ENCODE measurements around the gene ATG13. TPM values are rescaled to one million over a fixed set of nuclear protein-coding genes. Genes with fewer than 3 reads are reported as not detected.
A peak's percentile ranks its signal among the peaks of the same experiment; 100 is the strongest.

The ATG13 gene
- total RNA-seq, 2 experiments from 2014 or later = 64.1 to 70.0 TPM

- Mint-ChIP-seq H3K9me3 (no peaks in the 10 kb centered on the region), H3K27ac (peak overlapping the region; percentile 48), H3K4me1 (peaks cover 2% of the 10 kb centered on the region), H3K36me3 (peaks cover 12% of the 10 kb centered on the region), H3K27me3 (no peaks in the 10 kb centered on the region), H3K4me3 (no peak overlapping the region)
- POLR2A ChIA-PET = interaction anchor here (0.5 to 1.3 kb wide), 2 partner anchors 9 to 155 kb away, joined by 3 to 5 read pairs; no protein-coding TSS in a partner anchor
- DNase-seq (no peak), ATAC-seq (ENCODE audit: low read depth) (no peak)
These were observed 69.8 kb downstream of the ATG13 start for GRCh38 chr11:46686886-46687795.

GRCh38 chr11:46690702-46691101, 73.3 kb downstream of the ATG13 start:
- H3K4me3 Mint-ChIP-seq = no peak overlapping the region
- DNase-seq = no peak
- no peak overlapping the region for H3K27ac Mint-ChIP-seq
- no peaks in the 10 kb centered on the region for H3K27me3 Mint-ChIP-seq
- POLR2A ChIA-PET = interaction anchor here (1.4 kb wide), 1 partner anchor 10 kb away, joined by 4 read pairs; the partner anchor contains the start of genes ARHGAP1 and ZNF408
- H3K9me3 Mint-ChIP-seq = no peaks in the 10 kb centered on the region
- no peak for ATAC-seq (ENCODE audit: low read depth)
- H3K4me1 Mint-ChIP-seq = peaks cover 5% of the 10 kb centered on the region
- H3K36me3 Mint-ChIP-seq = peaks cover 15% of the 10 kb centered on the region

- Mint-ChIP-seq H3K4me3 (no peak overlapping the region), H3K4me1 (peaks cover 5% of the 10 kb centered on the region), H3K9me3 (no peaks in the 10 kb centered on the region), H3K27me3 (no peaks in the 10 kb centered on the region), H3K27ac (no peak overlapping the region), H3K36me3 (peaks cover 13% of the 10 kb centered on the region)
- ATAC-seq (ENCODE audit: low read depth) (no peak), DNase-seq (no peak)
- POLR2A ChIA-PET = interaction anchor here (0.8 kb wide), 1 partner anchor 22 kb away, joined by 3 read pairs; no protein-coding TSS in a partner anchor
These were observed 75.1 kb downstream of the ATG13 start for GRCh38 chr11:46692450-46692849.

GRCh38 chr11:46693597-46694012, 76.3 kb downstream of the ATG13 start:
- H3K4me1 Mint-ChIP-seq = peaks cover 14% of the 10 kb centered on the region
- H3K4me3 Mint-ChIP-seq = no peak overlapping the region
- no peak overlapping the region for H3K27ac Mint-ChIP-seq
- POLR2A ChIA-PET = no interaction called here
- no peak for DNase-seq
- ATAC-seq (ENCODE audit: low read depth) = no peak
- H3K27me3 Mint-ChIP-seq = no peaks in the 10 kb centered on the region
- peaks cover 11% of the 10 kb centered on the region for H3K36me3 Mint-ChIP-seq
- H3K9me3 Mint-ChIP-seq = no peaks in the 10 kb centered on the region

GRCh38 chr11:46694072-46694471, 76.7 kb downstream of the ATG13 start:
- Mint-ChIP-seq H3K4me3 (no peak overlapping the region), H3K4me1 (peaks cover 18% of the 10 kb centered on the region), H3K9me3 (no peaks in the 10 kb centered on the region), H3K36me3 (peaks cover 13% of the 10 kb centered on the region), H3K27ac (peak overlapping the region; percentile 43), H3K27me3 (no peaks in the 10 kb centered on the region)
- POLR2A ChIA-PET = no interaction called here
- ATAC-seq (ENCODE audit: low read depth) (no peak), DNase-seq (no peak)

- H3K27ac Mint-ChIP-seq = no peak overlapping the region
- POLR2A ChIA-PET = interaction anchor here (1.1 to 1.6 kb wide), 2 partner anchors 9 to 24 kb away, joined by 3 read pairs; no protein-coding TSS in a partner anchor
These were observed 77.3 kb downstream of the ATG13 start for GRCh38 chr11:46694607-46695006.

GRCh38 chr11:46695345-46696211, 78.2 kb downstream of the ATG13 start:
- Mint-ChIP-seq H3K27me3 (no peaks in the 10 kb centered on the region), H3K4me1 (peaks cover 18% of the 10 kb centered on the region), H3K36me3 (peaks cover 15% of the 10 kb centered on the region), H3K9me3 (no peaks in the 10 kb centered on the region), H3K4me3 (no peak overlapping the region), H3K27ac (no peak overlapping the region)
- POLR2A ChIA-PET = interaction anchor here (1.1 to 1.6 kb wide), 4 partner anchors 8 to 25 kb away, joined by 3 to 5 read pairs (median 3); no protein-coding TSS in a partner anchor
- DNase-seq (no peak), ATAC-seq (ENCODE audit: low read depth) (no peak)

More at GRCh38 chr11:46694607-46695006, 77.3 kb downstream of the ATG13 start:
- no peaks in the 10 kb centered on the region for H3K27me3 Mint-ChIP-seq
- H3K4me1 Mint-ChIP-seq = peaks cover 18% of the 10 kb centered on the region
- DNase-seq = no peak
- H3K9me3 Mint-ChIP-seq = no peaks in the 10 kb centered on the region
- H3K36me3 Mint-ChIP-seq = peaks cover 13% of the 10 kb centered on the region
- no peak overlapping the region for H3K4me3 Mint-ChIP-seq
- ATAC-seq (ENCODE audit: low read depth) = no peak

- H3K9me3 Mint-ChIP-seq = no peaks in the 10 kb centered on the region
- peaks cover 13% of the 10 kb centered on the region for H3K36me3 Mint-ChIP-seq
- no peak overlapping the region for H3K27ac Mint-ChIP-seq
- H3K4me1 Mint-ChIP-seq = peaks cover 18% of the 10 kb centered on the region
- POLR2A ChIA-PET = interaction anchor here (1.1 to 1.6 kb wide), 3 partner anchors 10 to 25 kb away, joined by 3 to 5 read pairs (median 3); no protein-coding TSS in a partner anchor
- ATAC-seq (ENCODE audit: low read depth) = no peak
- no peaks in the 10 kb centered on the region for H3K27me3 Mint-ChIP-seq
- no peak for DNase-seq
- no peak overlapping the region for H3K4me3 Mint-ChIP-seq
These were observed 78.8 kb downstream of the ATG13 start for GRCh38 chr11:46696212-46696558.

GRCh38 chr11:46697303-46697702, 80.0 kb downstream of the ATG13 start:
- Mint-ChIP-seq H3K4me1 (peaks cover 27% of the 10 kb centered on the region), H3K4me3 (no peak overlapping the region), H3K9me3 (no peaks in the 10 kb centered on the region), H3K27me3 (no peaks in the 10 kb centered on the region), H3K27ac (peak overlapping the region; percentile 57), H3K36me3 (peaks cover 18% of the 10 kb centered on the region)
- POLR2A ChIA-PET = interaction anchor here (1.4 to 2.4 kb wide), 2 partner anchors 23 to 26 kb away, joined by 5 to 15 read pairs; no protein-coding TSS in a partner anchor
- no peak for DNase-seq
- no peak for ATAC-seq (ENCODE audit: low read depth)

- ATAC-seq (ENCODE audit: low read depth) (no peak), DNase-seq (no peak)
- H3K27ac Mint-ChIP-seq = peak overlapping the region; percentile 57
- peak overlapping the region; percentile 3 for H3K4me3 Mint-ChIP-seq
- peaks cover 31% of the 10 kb centered on the region for H3K4me1 Mint-ChIP-seq
- no peaks in the 10 kb centered on the region for H3K27me3 Mint-ChIP-seq
- POLR2A ChIA-PET = interaction anchor here (1.4 to 2.4 kb wide), 2 partner anchors 23 to 27 kb away, joined by 5 to 15 read pairs; no protein-coding TSS in a partner anchor
- no peaks in the 10 kb centered on the region for H3K9me3 Mint-ChIP-seq
- H3K36me3 Mint-ChIP-seq = peaks cover 21% of the 10 kb centered on the region
These were observed 80.4 kb downstream of the ATG13 start for GRCh38 chr11:46697723-46698122.

- H3K4me3 Mint-ChIP-seq = peak overlapping the region; percentile 99
- no peaks in the 10 kb centered on the region for H3K27me3 Mint-ChIP-seq
- ATAC-seq (ENCODE audit: low read depth) (no peak), DNase-seq (no peak)
- peaks cover 25% of the 10 kb centered on the region for H3K36me3 Mint-ChIP-seq
- POLR2A ChIA-PET = interaction anchor here (0.5 to 4.2 kb wide), 4 partner anchors 24 to 51 kb away, joined by 4 to 31 read pairs (median 10); no protein-coding TSS in a partner anchor
- peaks cover 38% of the 10 kb centered on the region for H3K4me1 Mint-ChIP-seq
- no peak overlapping the region for H3K27ac Mint-ChIP-seq
- no peaks in the 10 kb centered on the region for H3K9me3 Mint-ChIP-seq
These were observed 81.2 kb downstream of the ATG13 start for GRCh38 chr11:46698597-46698996.

- Mint-ChIP-seq H3K9me3 (no peaks in the 10 kb centered on the region), H3K36me3 (peaks cover 20% of the 10 kb centered on the region), H3K27ac (peak within 1 kb of the TSS; percentile 95), H3K4me3 (peak within 1 kb of the TSS; percentile 99), H3K4me1 (peaks cover 35% of the 10 kb centered on the region), H3K27me3 (no peaks in the 10 kb centered on the region)
- POLR2A ChIA-PET = interaction anchor here (0.6 to 4.2 kb wide), 10 partner anchors 10 to 339 kb away, joined by 3 to 31 read pairs (median 5); partner anchors contain the start of genes AMBRA1, ATG13 and HARBI1
- ATAC-seq (ENCODE audit: low read depth) (peak; percentile 90), DNase-seq (peak; percentile 98)
These were observed 83.1 kb downstream of the ATG13 start, which contains the start of the genes ARHGAP1 and ZNF408 for GRCh38 chr11:46700241-46701077. ARHGAP1 (minus strand) TSS chr11:46700619; CDS start chr11:46696107, 4,512 bp downstream. ZNF408 (plus strand) TSS chr11:46701031; CDS start chr11:46701048, 17 bp downstream.
